H1 (cell line): ENCODE data around the gene PARM1. TPM values are rescaled to one million over a fixed set of nuclear protein-coding genes. Genes with fewer than 3 reads are reported as not detected.
A peak's percentile ranks its signal among the peaks of the same experiment; 100 is the strongest.

Source experiments
- CEBPB ChIP-seq: IDR thresholded peaks from 2 replicates; pipeline ENCODE4 v1.6.1; 2012; ENCODE audit warnings: low read depth, low read length
- PHF8 ChIP-seq: fragments of 200-600 bp; sonication (generic); conservative IDR thresholded peaks from 2 replicates; pipeline ENCODE4 v1.7.1; 2012; ENCODE audit warnings: low read depth, mild to moderate bottlenecking, inconsistent platforms, low read length, moderate library complexity
- RAD21 ChIP-seq, 2 experiments: IDR thresholded peaks in 1 of 2; conservative IDR thresholded peaks in 1 of 2; 2 replicates each; pipeline ENCODE4 v1.6.1; 2011; ENCODE audit warnings: low read depth in 2 of 2, low read length in 2 of 2, improper control_type of control experiment in 1 of 2, inconsistent platforms in 1 of 2, mild to moderate bottlenecking in 1 of 2, moderate library complexity in 1 of 2
- polyA plus RNA-seq, 7 experiments: library from polyadenylated mRNA; depleted of rRNA in 3 of 7; stranded (reverse) in 5 of 7; unstranded in 2 of 7; fragments of >200 nt in 5 of 7; fragments of 200-250 nt in 2 of 7; gene quantifications; 1 replicate in 5 of 7; 2 replicates in 1 of 7; 4 replicates in 1 of 7; pipeline versions ENCODE4 v1.2.1 to v1.2.3, GENCODE V29; 2011 to 2013; ENCODE audit warnings: missing spikeins in 2 of 7, mixed read lengths in 2 of 7
- total RNA-seq: library from RNA; stranded (reverse); fragmentation: NEBNext Ultra II Directional; extraction: Animal tissue kit (Norgen Biotek cat#: 25700); gene quantifications from 2 replicates; pipeline ENCODE4 v1.2.1, GENCODE V29; 2021
- TF ChIP-seq, protein P1 (sequence below): fragments of 300-600 bp; sonication (generic); IDR thresholded peaks from 2 replicates; pipeline ENCODE4 v1.7.1; 2012; ENCODE audit warnings: low read length, moderate library complexity, mild to moderate bottlenecking, inconsistent platforms; ENCODE audit not compliant: insufficient replicate concordance
- TF ChIP-seq, protein P2 (sequence below), 3 experiments: IDR thresholded peaks; 1 replicate in 2 of 3; 2 replicates in 1 of 3; pipeline versions ENCODE4 v1.5.1 to v1.6.1; 2011; ENCODE audit warnings: low read length in 3 of 3, mild to moderate bottlenecking in 3 of 3, inconsistent platforms in 2 of 3, low read depth in 1 of 3, moderate library complexity in 1 of 3; ENCODE audit not compliant: insufficient read depth in 1 of 3; ENCODE audit errors: control extremely low read depth in 1 of 3

PARM1 gene
- total and polyA plus RNA-seq, 2 of the 8 experiments (the other 6 are each of a cell fraction or from before 2014, with no cell fraction given): 2.0 to 5.3 TPM

DNA sequence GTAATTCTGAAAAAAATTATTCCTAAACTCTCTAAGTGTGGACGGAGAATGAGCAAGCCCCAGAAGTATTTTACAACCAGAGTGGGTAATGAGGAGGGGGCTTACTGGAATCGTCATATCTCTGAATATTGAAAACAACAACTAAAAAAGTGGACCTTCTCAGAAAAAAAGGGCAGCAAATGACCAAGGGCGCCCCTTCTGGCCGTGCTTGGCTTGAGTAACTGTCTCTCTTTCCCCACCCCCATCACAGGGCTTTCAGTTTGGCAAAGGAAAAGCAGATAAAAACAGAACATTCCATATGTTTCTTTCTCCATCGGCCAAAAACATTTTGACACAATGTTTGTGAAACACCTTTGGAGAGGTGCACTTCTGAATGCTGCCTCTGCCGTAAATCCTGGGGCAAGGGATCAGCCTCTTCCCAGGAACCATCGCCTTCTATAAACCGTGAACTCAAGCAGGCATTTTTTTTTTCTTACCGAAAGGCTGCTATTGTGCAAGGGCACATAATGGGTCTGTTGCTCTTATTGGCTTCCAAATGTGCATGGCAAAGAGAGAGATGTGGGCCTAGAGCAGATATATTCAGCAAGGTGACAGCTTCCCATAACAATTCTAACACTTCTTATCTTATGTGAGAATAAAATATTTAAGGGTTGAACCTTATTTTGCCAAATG is 115.4 kb downstream of the PARM1 start (continued):
- TF ChIP-seq, protein P1, sequence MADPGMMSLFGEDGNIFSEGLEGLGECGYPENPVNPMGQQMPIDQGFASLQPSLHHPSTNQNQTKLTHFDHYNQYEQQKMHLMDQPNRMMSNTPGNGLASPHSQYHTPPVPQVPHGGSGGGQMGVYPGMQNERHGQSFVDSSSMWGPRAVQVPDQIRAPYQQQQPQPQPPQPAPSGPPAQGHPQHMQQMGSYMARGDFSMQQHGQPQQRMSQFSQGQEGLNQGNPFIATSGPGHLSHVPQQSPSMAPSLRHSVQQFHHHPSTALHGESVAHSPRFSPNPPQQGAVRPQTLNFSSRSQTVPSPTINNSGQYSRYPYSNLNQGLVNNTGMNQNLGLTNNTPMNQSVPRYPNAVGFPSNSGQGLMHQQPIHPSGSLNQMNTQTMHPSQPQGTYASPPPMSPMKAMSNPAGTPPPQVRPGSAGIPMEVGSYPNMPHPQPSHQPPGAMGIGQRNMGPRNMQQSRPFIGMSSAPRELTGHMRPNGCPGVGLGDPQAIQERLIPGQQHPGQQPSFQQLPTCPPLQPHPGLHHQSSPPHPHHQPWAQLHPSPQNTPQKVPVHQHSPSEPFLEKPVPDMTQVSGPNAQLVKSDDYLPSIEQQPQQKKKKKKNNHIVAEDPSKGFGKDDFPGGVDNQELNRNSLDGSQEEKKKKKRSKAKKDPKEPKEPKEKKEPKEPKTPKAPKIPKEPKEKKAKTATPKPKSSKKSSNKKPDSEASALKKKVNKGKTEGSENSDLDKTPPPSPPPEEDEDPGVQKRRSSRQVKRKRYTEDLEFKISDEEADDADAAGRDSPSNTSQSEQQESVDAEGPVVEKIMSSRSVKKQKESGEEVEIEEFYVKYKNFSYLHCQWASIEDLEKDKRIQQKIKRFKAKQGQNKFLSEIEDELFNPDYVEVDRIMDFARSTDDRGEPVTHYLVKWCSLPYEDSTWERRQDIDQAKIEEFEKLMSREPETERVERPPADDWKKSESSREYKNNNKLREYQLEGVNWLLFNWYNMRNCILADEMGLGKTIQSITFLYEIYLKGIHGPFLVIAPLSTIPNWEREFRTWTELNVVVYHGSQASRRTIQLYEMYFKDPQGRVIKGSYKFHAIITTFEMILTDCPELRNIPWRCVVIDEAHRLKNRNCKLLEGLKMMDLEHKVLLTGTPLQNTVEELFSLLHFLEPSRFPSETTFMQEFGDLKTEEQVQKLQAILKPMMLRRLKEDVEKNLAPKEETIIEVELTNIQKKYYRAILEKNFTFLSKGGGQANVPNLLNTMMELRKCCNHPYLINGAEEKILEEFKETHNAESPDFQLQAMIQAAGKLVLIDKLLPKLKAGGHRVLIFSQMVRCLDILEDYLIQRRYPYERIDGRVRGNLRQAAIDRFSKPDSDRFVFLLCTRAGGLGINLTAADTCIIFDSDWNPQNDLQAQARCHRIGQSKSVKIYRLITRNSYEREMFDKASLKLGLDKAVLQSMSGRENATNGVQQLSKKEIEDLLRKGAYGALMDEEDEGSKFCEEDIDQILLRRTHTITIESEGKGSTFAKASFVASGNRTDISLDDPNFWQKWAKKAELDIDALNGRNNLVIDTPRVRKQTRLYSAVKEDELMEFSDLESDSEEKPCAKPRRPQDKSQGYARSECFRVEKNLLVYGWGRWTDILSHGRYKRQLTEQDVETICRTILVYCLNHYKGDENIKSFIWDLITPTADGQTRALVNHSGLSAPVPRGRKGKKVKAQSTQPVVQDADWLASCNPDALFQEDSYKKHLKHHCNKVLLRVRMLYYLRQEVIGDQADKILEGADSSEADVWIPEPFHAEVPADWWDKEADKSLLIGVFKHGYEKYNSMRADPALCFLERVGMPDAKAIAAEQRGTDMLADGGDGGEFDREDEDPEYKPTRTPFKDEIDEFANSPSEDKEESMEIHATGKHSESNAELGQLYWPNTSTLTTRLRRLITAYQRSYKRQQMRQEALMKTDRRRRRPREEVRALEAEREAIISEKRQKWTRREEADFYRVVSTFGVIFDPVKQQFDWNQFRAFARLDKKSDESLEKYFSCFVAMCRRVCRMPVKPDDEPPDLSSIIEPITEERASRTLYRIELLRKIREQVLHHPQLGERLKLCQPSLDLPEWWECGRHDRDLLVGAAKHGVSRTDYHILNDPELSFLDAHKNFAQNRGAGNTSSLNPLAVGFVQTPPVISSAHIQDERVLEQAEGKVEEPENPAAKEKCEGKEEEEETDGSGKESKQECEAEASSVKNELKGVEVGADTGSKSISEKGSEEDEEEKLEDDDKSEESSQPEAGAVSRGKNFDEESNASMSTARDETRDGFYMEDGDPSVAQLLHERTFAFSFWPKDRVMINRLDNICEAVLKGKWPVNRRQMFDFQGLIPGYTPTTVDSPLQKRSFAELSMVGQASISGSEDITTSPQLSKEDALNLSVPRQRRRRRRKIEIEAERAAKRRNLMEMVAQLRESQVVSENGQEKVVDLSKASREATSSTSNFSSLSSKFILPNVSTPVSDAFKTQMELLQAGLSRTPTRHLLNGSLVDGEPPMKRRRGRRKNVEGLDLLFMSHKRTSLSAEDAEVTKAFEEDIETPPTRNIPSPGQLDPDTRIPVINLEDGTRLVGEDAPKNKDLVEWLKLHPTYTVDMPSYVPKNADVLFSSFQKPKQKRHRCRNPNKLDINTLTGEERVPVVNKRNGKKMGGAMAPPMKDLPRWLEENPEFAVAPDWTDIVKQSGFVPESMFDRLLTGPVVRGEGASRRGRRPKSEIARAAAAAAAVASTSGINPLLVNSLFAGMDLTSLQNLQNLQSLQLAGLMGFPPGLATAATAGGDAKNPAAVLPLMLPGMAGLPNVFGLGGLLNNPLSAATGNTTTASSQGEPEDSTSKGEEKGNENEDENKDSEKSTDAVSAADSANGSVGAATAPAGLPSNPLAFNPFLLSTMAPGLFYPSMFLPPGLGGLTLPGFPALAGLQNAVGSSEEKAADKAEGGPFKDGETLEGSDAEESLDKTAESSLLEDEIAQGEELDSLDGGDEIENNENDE: no peak
- TF ChIP-seq, protein P2, sequence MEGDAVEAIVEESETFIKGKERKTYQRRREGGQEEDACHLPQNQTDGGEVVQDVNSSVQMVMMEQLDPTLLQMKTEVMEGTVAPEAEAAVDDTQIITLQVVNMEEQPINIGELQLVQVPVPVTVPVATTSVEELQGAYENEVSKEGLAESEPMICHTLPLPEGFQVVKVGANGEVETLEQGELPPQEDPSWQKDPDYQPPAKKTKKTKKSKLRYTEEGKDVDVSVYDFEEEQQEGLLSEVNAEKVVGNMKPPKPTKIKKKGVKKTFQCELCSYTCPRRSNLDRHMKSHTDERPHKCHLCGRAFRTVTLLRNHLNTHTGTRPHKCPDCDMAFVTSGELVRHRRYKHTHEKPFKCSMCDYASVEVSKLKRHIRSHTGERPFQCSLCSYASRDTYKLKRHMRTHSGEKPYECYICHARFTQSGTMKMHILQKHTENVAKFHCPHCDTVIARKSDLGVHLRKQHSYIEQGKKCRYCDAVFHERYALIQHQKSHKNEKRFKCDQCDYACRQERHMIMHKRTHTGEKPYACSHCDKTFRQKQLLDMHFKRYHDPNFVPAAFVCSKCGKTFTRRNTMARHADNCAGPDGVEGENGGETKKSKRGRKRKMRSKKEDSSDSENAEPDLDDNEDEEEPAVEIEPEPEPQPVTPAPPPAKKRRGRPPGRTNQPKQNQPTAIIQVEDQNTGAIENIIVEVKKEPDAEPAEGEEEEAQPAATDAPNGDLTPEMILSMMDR (IDR thresholded peaks at IDR 0.05; ENCODE audit: control extremely low read depth in 1 of 3, insufficient read depth in 1 of 3, low read depth in 1 of 3, low read length in 3 of 3): peak; percentile 45 to 71 (median 70)
- TF ChIP-seq PHF8 (no peak), RAD21 (IDR thresholded peaks at IDR 0.05 in 1 of 2, conservative IDR thresholded peaks at IDR 0.05 in 1 of 2; ENCODE audit: low read depth in 2 of 2, low read length in 2 of 2) (peak; percentile 37 to 50; a peak in 3 of 4 replicates), CEBPB (peak; percentile 64; the same call in 1 of the 2 replicates)
- TF ChIP-seq, all 59 proteins: peak for 4
